ENCODE results near the gene NPIPA8.
"Not testable (repeated sequence)": the region's sequence is repeated elsewhere in the genome, so short reads cannot be mapped to it uniquely, and the experiment has no call there.

NPIPA8 gene

DNA sequence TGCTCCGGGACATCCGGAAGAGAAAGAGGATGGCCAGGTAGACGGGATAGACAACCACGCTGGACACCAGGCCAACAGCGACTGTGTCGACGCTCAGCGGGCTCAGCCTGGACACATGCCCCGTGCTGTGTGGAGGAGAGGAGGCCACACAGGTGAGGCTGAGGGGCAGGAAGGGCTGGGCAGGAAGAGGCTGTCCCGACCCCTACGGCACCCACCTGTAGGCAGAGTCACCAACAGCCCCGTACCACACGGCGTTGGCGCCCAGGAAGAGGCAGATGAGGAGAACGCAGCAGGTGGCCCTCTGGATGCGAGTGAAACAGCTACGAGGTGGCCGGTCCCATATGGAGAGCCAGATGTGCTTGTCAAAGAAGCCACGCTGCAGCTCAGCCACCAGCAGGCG is at the start of gene NPIPA8:
NPIPA8 (minus strand) TSS at position 101 of the 400 bp plus-strand sequence. CDS start 4,074 bp downstream, outside the sequence.
- DNase-seq, result not testable (repeated sequence)

DNA sequence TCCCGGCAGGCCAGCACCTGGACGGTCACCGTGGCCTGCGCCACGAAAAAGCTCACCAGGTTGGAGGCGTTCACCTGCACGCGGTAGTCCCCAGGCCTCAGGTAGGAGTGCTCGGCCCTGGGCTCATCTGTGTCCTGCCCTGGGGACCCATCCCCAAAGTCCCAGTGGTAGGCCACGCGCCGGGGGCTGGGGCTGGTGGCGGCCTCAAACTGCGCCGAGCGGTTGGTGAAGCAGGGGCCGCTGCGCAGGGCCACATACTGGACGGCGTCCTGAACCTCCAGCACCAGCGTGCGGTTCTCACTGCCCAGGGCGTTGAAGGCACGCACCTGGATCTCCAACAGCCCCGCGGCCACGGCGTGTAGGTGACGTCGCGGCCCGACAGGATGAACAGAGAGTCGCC is 48.7 kb upstream of the NPIPA8 start:
- not testable (repeated sequence) for DNase-seq

DNA sequence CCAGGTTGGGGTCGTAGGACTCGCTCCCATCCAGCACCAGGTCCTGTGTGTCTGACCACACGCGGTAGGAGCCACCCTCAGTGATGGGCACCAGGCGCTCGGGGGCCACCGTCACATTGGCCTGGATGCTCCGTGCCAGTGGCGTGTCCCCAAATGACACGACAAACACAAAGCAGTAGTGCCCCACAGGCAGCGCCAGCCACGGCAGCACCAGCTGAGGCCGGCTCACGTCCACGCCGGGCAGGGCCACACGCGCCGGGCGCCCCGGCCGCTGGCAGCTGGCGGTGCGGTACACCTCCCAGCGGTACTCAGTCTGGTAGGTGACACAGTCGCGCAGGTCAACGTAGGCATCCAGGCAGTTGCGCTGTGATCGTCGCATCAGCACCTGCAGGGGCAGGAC is 48.3 kb upstream of the NPIPA8 start:
- not testable (repeated sequence) for DNase-seq

DNA sequence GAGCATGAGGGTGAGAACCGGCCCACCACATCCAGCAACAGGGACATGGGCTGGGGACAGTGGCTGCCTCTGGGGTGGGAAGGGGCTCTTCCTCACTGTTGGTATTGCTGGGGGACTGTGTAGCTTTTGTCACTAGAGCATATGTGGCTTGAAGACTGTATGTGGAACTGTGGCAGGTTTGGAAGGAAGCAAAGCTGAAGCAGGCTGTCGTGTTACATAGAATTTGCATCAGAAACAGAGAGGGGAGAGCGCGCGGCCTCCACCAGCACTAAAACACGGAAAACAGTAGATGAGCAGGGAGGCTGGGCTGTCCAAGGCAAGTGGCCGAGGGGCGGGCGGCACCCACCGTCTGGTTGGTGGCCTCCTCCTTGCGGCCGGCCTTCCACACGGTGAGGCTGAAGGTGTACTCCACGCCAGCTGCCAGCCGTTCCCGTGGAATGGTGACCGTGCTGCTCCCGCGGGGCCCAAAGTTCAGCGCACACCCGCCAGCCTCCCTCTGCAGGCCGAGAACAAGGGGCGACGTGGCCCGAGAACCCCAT is 47.6 kb upstream of the NPIPA8 start:
- not testable (repeated sequence) for DNase-seq

DNA sequence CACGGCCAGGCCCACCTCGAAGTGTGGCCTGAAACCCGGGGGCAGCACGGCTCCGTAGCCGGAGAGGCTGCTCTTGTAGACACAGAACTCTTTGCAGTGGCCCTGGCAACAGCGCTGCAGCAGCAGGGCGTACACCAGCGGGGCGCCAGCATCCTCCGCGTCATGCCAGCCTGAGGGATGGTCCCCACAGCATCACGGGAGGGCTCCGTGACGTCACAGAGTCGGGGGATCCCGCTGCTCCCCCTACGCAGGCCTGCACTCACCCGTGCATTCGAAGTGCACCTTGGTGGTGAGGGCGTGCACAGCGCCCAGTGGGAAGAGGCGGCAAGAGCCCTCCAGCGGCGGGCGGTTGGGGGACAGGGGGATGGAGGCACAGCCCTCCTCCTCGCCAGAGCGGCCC is 46.2 kb upstream of the NPIPA8 start:
- DNase-seq, result not testable (repeated sequence)

GRCh38 chr16:18347742-18348141 is 11.2 kb upstream of the NPIPA8 start:
- not testable (repeated sequence) for DNase-seq

DNA sequence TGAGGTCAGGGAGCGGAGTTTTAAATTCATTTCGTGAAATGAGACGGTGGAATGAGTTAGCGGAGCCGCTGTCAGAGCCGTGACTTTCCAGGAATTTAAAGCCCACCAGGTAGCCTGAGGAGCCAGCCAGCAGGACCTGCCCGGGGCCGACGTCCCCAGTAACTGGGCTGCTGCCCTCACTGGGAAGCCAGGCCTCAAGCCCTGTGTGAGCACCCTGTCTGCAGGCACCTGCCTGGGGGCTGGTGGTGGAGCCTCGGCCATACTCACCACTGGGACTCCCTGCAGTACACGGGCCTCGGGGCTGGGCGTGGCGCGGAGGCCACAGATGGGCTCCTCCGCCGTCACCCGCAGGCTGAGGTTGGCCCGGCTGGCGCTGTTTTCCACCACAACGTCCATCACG is 10.5 kb upstream of the NPIPA8 start:
- not testable (repeated sequence) for DNase-seq

DNA sequence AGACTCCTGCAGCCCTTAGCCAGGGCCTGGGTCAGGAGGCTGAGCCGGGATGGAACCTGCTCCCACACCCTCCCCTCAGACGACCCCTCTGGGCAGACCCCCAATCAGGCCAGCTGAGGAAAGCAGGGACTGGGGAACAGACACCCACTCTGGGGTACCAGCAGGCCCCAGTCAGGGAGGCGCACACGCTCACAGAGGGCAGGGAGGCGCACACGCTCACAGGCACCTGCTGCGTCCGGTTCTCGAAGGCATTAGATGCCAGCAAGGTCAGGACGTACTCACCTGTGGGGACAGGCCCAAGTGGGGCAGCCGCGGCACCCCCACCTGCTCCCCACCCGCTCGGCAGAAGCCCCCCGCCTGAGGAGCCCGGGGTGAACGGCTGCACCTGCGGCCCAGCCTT is 8.1 kb upstream of the NPIPA8 start:
- DNase-seq, result not testable (repeated sequence)

DNA sequence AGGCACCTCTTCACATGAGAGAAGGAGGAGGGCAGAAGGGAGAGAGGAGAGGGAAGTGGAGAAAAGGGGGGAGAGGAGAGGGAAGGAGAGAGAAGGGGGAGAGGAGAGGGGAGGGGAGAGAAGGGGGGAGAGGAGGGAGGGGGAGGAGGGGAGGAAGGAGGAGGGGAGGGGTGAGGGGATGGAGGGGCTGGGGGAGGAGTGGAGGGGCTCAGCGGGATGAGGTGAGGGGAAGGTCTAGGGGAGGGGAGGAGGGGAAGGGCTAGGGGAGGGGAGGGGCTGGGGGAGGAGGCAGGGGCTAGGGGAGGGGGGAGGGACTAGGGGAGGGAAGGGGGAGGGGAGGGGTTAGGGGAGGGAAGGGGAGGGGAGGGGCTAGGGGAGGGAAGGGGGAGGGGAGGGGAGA is 5.5 kb upstream of the NPIPA8 start:
- not testable (repeated sequence) for DNase-seq

GRCh38 chr16:18341417-18341960 is 5.0 kb upstream of the NPIPA8 start:
- not testable (repeated sequence) for DNase-seq

GRCh38 chr16:18339210-18339609 is 2.7 kb upstream of the NPIPA8 start:
- not testable (repeated sequence) for DNase-seq

- DNase-seq, result not testable (repeated sequence)
Measured at GRCh38 chr16:18311811-18312210, 24.7 kb downstream of the NPIPA8 start.

- DNase-seq, result not testable (repeated sequence)
Measured at GRCh38 chr16:18309159-18309558, 27.4 kb downstream of the NPIPA8 start.

DNA sequence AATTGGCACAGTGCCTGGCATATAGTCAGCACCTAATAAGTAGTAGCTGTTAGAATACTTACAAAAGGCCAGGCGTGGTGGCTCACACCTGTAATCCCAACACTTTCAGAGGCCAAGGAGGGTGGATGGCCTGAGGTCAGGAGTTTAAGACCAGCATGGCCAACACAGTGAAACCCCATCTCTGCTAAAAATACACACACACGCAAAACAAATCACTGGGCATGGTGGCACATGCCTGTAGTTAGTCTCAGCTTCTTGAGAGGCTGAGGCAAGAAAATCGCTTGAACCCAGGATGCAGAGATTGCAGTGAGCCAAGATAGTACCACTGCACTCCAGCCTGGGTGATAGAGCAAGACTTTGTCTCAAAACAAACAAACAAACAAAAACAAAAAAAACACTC is 29.3 kb downstream of the NPIPA8 start:
- DNase-seq, result not testable (repeated sequence)

DNA sequence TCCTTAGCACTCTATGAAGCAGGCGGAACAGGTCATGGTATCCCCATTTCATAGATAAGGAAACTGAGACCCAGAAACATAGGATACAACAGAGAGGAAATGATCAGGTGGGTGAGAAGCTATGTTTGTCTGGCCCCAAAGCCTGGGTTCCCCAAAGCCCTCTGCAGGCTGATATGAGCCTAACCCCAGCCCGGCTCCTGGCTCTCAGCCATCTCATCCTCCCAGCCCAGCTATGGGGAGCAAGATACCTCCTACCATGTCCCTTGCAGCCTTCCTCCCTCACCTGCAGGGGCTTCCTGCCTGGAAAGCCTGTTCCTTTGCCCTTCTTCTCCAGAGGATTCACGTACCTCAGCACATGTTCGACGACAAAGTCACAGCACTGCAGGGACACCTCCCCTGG is 30.5 kb downstream of the NPIPA8 start:
- not testable (repeated sequence) for DNase-seq

GRCh38 chr16:18303059-18303706 is 33.4 kb downstream of the NPIPA8 start:
- DNase-seq, result not testable (repeated sequence)

GRCh38 chr16:18297714-18298113 is 38.8 kb downstream of the NPIPA8 start:
- not testable (repeated sequence) for DNase-seq

GRCh38 chr16:18296931-18297330 is 39.6 kb downstream of the NPIPA8 start:
- DNase-seq, result not testable (repeated sequence)

DNA sequence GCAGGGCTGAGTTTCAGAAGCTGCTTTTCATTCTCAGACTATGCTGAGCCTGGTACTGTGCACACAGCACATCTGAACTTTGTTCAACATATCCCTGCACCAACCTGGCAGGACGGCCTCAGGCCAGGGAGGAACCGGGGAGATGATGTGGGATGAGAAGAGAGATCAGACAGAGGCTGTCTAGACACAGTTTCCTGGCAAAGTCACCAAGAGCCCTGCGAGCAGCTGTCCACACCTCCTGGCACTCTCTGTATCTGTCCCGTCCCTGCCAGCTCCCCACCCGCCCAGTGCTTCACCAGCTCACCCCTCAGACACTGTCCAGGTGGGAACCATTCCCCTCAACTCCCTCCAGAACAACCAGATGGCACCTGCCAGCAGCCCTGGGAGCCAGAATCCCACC is 42.2 kb downstream of the NPIPA8 start:
- not testable (repeated sequence) for DNase-seq

DNA sequence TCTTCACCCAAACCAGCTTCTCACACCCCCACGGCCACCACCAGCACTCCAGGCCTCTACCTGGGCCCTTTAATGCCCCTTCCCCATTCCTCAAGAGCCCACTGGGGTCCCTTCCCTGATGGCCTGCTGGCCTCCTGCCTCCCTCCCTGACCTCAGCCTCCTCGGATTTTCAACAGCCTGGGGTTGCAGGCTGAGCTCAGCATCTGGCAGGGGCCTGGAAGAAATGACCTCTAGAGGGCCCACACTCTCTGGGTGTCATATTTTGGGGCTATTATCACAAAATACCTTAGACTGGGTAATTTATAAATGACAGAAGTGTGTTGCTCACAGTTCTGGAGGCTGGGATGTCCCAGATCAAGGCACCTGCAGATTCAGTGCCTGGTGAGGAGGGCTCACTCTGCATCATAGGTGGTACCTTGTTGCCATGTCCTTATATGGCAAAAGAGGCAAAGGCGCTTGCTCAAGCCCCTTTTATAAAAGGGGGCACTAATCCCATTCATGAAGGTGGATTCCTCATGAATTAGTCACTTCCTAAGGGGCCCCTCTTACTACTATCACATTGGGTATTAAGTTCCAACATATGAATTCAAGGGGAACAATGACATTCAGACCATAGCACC is 43.1 kb downstream of the NPIPA8 start:
- not testable (repeated sequence) for DNase-seq

GRCh38 chr16:18290959-18291358 is 45.6 kb downstream of the NPIPA8 start:
- DNase-seq, result not testable (repeated sequence)

DNA sequence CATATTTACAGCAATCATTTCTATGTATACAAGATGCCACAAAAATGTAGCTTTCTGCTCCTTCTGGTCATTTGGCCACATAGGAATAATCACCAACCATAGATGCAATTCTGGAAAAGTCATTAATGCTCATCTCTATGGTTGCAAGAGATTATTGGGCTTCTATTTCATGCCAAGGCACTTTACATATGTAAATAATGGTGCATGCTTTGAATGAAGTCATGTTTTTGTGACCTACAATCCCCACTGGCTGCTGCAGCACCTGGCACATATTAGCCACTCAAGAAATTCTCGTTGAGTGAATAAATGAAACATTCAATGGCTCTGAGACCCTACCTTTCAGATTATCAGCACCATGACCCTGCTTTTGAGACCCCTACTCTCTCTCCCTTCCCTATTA is 50.2 kb downstream of the NPIPA8 start:
- DNase-seq, result not testable (repeated sequence)

DNA sequence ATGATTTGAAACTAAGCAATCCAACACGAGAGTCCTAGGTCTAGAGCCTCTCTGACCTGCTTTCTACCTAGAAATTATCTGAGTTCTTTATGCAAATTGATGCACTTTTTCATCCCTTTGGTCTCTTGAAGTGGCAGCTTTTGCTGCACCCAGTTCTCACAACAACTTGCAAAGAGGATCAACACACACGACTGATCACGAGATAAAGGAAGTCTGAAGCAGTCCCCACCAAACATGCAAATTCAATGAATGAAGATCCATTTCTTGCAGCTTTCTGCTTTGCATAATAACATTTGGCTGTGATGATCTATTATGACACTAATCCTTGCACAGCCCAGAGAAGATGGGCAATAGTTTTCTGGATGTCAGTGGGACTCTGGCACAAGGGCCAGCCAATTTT is 56.2 kb downstream of the NPIPA8 start:
- DNase-seq, result not testable (repeated sequence)

DNA sequence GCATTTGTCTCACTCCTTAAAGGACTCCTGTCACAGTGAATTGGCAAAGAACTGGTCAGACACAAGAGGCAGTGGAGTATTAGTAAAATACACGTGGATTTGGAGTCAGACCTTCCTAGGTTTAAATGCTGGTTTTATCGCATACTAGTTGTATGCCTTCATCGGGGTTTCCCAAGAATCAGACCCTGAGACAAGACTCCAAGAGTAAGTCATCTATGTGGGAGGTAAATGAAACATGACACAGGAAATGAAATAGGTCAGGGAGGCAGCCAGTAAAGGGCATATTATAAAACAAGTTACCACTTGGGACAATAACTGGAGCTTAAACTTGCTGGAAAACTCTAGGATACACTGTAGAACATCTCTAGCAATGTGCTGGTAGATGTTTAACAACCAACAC is 59.8 kb downstream of the NPIPA8 start:
- not testable (repeated sequence) for DNase-seq

All from SW 1271 (cell line).